SJCRH30 (cell line): Measurements from ENCODE around the gene JAGN1. TPM values are rescaled to one million over a fixed set of nuclear protein-coding genes. Genes with fewer than 3 reads are reported as not detected.
"Not testable (repeated sequence)": the region's sequence is repeated elsewhere in the genome, so short reads cannot be mapped to it uniquely, and the experiment has no call there.

ENCODE experiments used
- DNase-seq, 2 experiments: peaks; one replicate each; pipeline ENCODE4 v3.0.0-alpha.2; 2015 to 2020
- H3K27ac ChIP-seq: fragments of 250-450 bp; sonication (Bioruptor Pico); 2 replicates; pipeline ENCODE4 v1.5.1; 2020; ENCODE audit warnings: mild to moderate bottlenecking, moderate library complexity
- H3K27me3 ChIP-seq: fragments of 250-450 bp; sonication (Bioruptor Pico); 2 replicates; pipeline ENCODE4 v1.5.1; 2020; ENCODE audit warnings: mild to moderate bottlenecking, moderate library complexity
- H3K36me3 ChIP-seq: fragments of 250-450 bp; sonication (Bioruptor Pico); 2 replicates; pipeline ENCODE4 v1.5.1; 2020; ENCODE audit warnings: mild to moderate bottlenecking, moderate library complexity
- H3K4me1 ChIP-seq: fragments of 250-450 bp; sonication (Bioruptor Pico); 2 replicates; pipeline ENCODE4 v1.5.1; 2020; ENCODE audit warnings: mild to moderate bottlenecking, moderate library complexity
- H3K4me3 ChIP-seq: fragments of 250-450 bp; sonication (Bioruptor Pico); 2 replicates; pipeline ENCODE4 v1.5.1; 2020; ENCODE audit warnings: mild to moderate bottlenecking, moderate library complexity
- H3K9me3 ChIP-seq: fragments of 250-450 bp; sonication (Bioruptor Pico); replicated peaks from 2 replicates; pipeline ENCODE4 v1.5.1; 2020; ENCODE audit warnings: mild to moderate bottlenecking, moderate library complexity
- total RNA-seq: library from RNA; depleted of rRNA; stranded (reverse); fragments of >200 nt; shearing (Covaris generic); gene quantifications from 2 replicates; pipeline ENCODE4 v1.2.3, GENCODE V29; 2014

The JAGN1 gene
- total RNA-seq, 1 experiment from 2014 or later = 40.3 TPM

- 0 out of 2 replicates have a peak, but pooled peaks cover 3% of the 10 kb centered on the region for H3K27me3 ChIP-seq
- H3K27ac ChIP-seq = no peak overlapping the region
- H3K9me3 ChIP-seq = no peaks in the 10 kb centered on the region
- H3K36me3 ChIP-seq = no peaks in the 10 kb centered on the region
- H3K4me3 ChIP-seq = no peak overlapping the region
- no peak for DNase-seq
- peaks cover 6% of the 10 kb centered on the region; the same call in 1 of the 2 replicates for H3K4me1 ChIP-seq
These were observed 8.2 kb downstream of the JAGN1 start for GRCh38 chr3:9898467-9899241.

- 0 out of 2 replicates have a peak, but pooled peaks cover 7% of the 10 kb centered on the region for H3K27me3 ChIP-seq
- H3K36me3 ChIP-seq = no peaks in the 10 kb centered on the region
- no peak overlapping the region for H3K4me3 ChIP-seq
- no peaks in the 10 kb centered on the region for H3K9me3 ChIP-seq
- H3K4me1 ChIP-seq = peaks cover 6% of the 10 kb centered on the region; the same call in 1 of the 2 replicates
- DNase-seq = no peak
- H3K27ac ChIP-seq = no peak overlapping the region
These were observed 8.9 kb downstream of the JAGN1 start for GRCh38 chr3:9899289-9899791.

DNA sequence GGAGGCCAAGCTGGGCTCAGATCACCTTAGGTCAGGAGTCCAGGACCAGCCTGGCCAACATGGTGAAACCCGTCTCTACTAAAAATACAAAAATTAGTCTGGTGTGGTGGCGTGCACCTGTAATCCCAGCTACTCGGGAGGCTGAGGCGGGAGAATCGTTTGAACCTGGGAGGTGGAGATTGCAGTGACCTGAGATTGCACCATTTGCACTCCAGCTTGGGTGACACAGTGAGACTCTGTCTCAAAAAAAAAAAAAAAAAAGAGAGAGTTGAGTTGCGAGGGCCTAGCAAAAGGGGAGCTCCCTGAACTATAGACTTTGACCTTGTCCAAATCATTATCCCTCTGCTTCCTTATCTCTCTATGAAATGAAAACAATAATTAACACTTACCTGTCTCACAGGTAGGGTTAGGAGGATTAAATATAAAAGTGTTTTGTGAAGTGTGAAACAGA, 10.6 kb downstream of the JAGN1 start:
- not testable (repeated sequence) for H3K27me3 ChIP-seq, H3K27ac ChIP-seq, DNase-seq

DNA sequence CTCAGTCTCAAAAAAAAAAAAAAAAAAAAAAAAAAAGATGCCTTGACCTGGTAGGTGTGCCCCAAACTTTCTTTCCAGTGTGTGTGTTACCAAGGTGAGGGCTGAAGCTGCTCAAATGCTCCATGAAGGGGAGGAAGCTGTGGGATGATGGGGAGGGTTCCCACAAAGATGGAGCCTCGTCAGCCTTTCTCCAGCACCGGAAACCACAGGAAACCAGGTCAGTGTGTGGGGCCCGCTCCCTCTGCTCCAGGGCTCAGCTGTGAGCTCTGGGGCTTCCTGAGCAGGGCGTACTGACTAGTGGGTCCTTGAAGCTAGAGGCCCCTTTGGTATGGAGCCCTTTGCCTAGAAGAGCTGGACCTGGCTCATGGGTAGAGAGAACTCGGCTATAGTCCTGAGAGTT, 11.6 kb downstream of the JAGN1 start:
- H3K27me3 ChIP-seq = 0 out of 2 replicates have a peak, but pooled peaks cover 7% of the 10 kb centered on the region

More for the DNA sequence above, 10.6 kb downstream of the JAGN1 start:
- not testable (repeated sequence) for H3K9me3 ChIP-seq, H3K4me3 ChIP-seq, H3K36me3 ChIP-seq, H3K4me1 ChIP-seq

DNA sequence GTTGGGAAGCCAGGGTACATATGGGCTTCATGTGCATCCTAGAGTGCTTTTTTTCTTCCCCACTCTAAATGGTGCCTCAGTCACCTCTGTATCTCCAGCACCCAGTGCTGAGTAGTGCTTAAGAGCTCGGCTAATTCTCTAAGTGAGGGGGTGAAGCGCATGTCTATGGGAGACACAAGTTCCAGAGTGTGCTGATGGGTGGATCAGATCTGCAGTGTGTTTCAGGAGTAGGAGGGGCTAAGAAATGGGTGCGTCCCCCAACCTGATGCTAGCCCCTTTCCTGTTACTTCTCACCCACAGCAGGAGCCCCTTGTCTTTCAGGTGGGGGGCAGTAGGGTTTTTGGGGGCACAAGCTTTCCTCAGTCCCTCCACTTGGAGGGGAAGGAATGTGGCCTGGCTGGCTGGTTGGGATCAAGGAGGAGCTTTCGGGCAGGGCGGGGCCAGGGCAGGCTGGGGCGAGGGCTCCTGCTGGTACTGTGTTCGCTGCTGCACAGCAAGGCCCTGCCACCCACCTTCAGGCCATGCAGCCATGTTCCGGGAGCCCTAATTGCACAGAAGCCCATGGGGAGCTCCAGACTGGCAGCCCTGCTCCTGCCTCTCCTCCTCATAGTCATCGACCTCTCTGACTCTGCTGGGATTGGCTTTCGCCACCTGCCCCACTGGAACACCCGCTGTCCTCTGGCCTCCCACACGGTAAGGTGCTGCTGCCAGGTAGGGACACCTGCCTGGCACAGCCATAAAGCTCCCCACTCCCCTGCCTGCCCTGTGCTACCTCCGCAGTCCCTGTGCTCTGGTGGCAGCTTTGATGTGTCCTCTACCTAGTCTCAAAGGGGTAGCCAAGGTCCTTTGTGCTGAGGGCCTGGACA, 12.2 kb downstream of the JAGN1 start, which contains the start of gene IL17RE:
TSS of gene IL17RE (plus strand) at position 477 of the 866 bp plus-strand sequence. CDS start at position 562, 85 bp downstream.
- H3K27ac ChIP-seq = no peak within 1 kb of the TSS
- H3K9me3 ChIP-seq = no peaks in the 10 kb centered on the region
- H3K4me1 ChIP-seq = peaks cover 6% of the 10 kb centered on the region; the same call in 1 of the 2 replicates
- H3K27me3 ChIP-seq = 0 out of 2 replicates have a peak, but pooled peaks cover 7% of the 10 kb centered on the region
- H3K36me3 ChIP-seq = no peaks in the 10 kb centered on the region
- no peak within 1 kb of the TSS for H3K4me3 ChIP-seq
- no peak for DNase-seq

More for the DNA sequence above, 11.6 kb downstream of the JAGN1 start:
- Histone ChIP-seq H3K9me3 (no peaks in the 10 kb centered on the region), H3K4me3 (no peak overlapping the region), H3K36me3 (no peaks in the 10 kb centered on the region), H3K27ac (no peak overlapping the region), H3K4me1 (peaks cover 6% of the 10 kb centered on the region; the same call in 1 of the 2 replicates)
- DNase-seq = no peak

- H3K9me3 ChIP-seq = no peaks in the 10 kb centered on the region
- no peaks in the 10 kb centered on the region for H3K36me3 ChIP-seq
- DNase-seq = no peak
- H3K27ac ChIP-seq = no peak overlapping the region
- H3K4me1 ChIP-seq = peaks cover 6% of the 10 kb centered on the region; the same call in 1 of the 2 replicates
- 0 out of 2 replicates have a peak, but pooled peaks cover 7% of the 10 kb centered on the region for H3K27me3 ChIP-seq
- H3K4me3 ChIP-seq = no peak overlapping the region
These were observed 12.8 kb downstream of the JAGN1 start for GRCh38 chr3:9903238-9903624.

GRCh38 chr3:9903904-9904303, 13.5 kb downstream of the JAGN1 start:
- H3K27me3 ChIP-seq = 0 out of 2 replicates have a peak, but pooled peaks cover 7% of the 10 kb centered on the region
- no peaks in the 10 kb centered on the region for H3K36me3 ChIP-seq
- H3K4me3 ChIP-seq = no peak overlapping the region
- peaks cover 6% of the 10 kb centered on the region; the same call in 1 of the 2 replicates for H3K4me1 ChIP-seq
- DNase-seq = no peak
- H3K27ac ChIP-seq = no peak overlapping the region
- H3K9me3 ChIP-seq = no peaks in the 10 kb centered on the region

DNA sequence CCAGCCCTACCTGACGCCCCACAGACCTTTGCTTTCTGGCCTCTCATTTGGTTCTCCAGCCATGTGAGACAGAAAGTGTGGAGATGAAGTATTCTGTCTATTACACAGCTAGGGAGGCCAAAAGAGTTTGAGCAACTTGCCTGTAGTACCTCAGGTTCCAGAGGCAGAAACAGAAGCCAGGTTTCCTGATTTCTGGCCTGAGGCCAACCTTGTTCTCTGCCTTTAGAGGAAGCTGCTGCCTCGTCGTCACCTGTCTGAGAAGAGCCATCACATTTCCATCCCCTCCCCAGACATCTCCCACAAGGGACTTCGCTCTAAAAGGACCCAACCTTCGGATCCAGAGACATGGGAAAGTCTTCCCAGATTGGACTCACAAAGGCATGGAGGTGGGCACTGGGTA, 16.1 kb downstream of the JAGN1 start:
- no peaks in the 10 kb centered on the region for H3K36me3 ChIP-seq
- H3K4me1 ChIP-seq = peaks cover 6% of the 10 kb centered on the region; the same call in 1 of the 2 replicates
- H3K4me3 ChIP-seq = no peak overlapping the region
- H3K9me3 ChIP-seq = no peaks in the 10 kb centered on the region
- H3K27me3 ChIP-seq = 0 out of 2 replicates have a peak, but pooled peaks cover 7% of the 10 kb centered on the region
- DNase-seq = no peak
- H3K27ac ChIP-seq = no peak overlapping the region

GRCh38 chr3:9908286-9908685, 17.9 kb downstream of the JAGN1 start:
- no peak for DNase-seq
- Histone ChIP-seq H3K27me3 (0 out of 2 replicates have a peak, but pooled peaks cover 7% of the 10 kb centered on the region), H3K4me1 (no peaks in the 10 kb centered on the region), H3K9me3 (no peaks in the 10 kb centered on the region), H3K27ac (no peak overlapping the region), H3K4me3 (no peak overlapping the region), H3K36me3 (no peaks in the 10 kb centered on the region)

GRCh38 chr3:9909221-9910013, 19.0 kb downstream of the JAGN1 start:
- DNase-seq = no peak
- H3K27me3 ChIP-seq = no peaks in the 10 kb centered on the region
- no peak overlapping the region for H3K4me3 ChIP-seq
- no peaks in the 10 kb centered on the region for H3K36me3 ChIP-seq
- no peak overlapping the region for H3K27ac ChIP-seq
- H3K4me1 ChIP-seq = no peaks in the 10 kb centered on the region
- H3K9me3 ChIP-seq = no peaks in the 10 kb centered on the region

DNA sequence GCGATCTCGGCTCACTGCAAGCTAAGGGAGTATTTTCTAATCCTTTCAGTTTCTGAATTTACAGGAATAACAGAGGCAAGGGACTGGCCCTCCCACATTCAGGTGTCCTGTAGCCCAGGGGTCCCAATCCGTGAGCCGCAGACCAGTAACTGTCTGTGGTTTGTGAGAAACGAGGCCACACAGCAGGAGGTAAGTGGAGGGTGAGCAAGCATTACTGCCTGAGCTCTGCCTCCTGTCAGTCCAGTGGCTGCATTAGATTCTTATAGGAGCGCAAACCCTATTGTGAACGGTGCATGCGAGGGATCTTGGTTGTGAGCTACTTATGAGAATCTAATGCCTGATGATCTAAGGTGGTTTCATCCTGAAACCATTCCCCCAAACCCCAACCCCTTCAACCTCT, 21.5 kb downstream of the JAGN1 start:
- H3K27ac ChIP-seq = no peak overlapping the region
- H3K27me3 ChIP-seq = no peaks in the 10 kb centered on the region
- no peaks in the 10 kb centered on the region for H3K36me3 ChIP-seq
- no peak overlapping the region for H3K4me3 ChIP-seq
- no peaks in the 10 kb centered on the region for H3K4me1 ChIP-seq
- no peaks in the 10 kb centered on the region for H3K9me3 ChIP-seq
- DNase-seq = no peak

GRCh38 chr3:9912294-9912935, 22.0 kb downstream of the JAGN1 start:
- H3K9me3 ChIP-seq = no peaks in the 10 kb centered on the region
- no peak overlapping the region for H3K27ac ChIP-seq
- H3K36me3 ChIP-seq = no peaks in the 10 kb centered on the region
- H3K4me1 ChIP-seq = no peaks in the 10 kb centered on the region
- H3K4me3 ChIP-seq = no peak overlapping the region
- no peak for DNase-seq
- H3K27me3 ChIP-seq = no peaks in the 10 kb centered on the region

- no peak for DNase-seq
- no peaks in the 10 kb centered on the region for H3K9me3 ChIP-seq
- no peaks in the 10 kb centered on the region for H3K27me3 ChIP-seq
- no peaks in the 10 kb centered on the region for H3K36me3 ChIP-seq
- no peaks in the 10 kb centered on the region for H3K4me1 ChIP-seq
- no peak overlapping the region for H3K27ac ChIP-seq
- no peak overlapping the region for H3K4me3 ChIP-seq
These were observed 23.2 kb downstream of the JAGN1 start for GRCh38 chr3:9913601-9914000.
